ENCODE results near the gene WDR90.

The WDR90 gene

GRCh38 chr16:617855-618254 is 31.3 kb upstream of the WDR90 start:
- H3K27ac ChIP-seq: no peak overlapping the region
- H3K4me3 ChIP-seq: no peak overlapping the region
- DNase-seq: no peak
- no peaks in the 10 kb centered on the region for H3K9me3 ChIP-seq
- intact Hi-C loops (cut with DNase I; ENCODE audit: low total_unique reads): no loop called here
- H3K27me3 ChIP-seq: no peaks in the 10 kb centered on the region
- peaks cover 0 to 5% (median 0%) of the 10 kb centered on the region in 4 donors for H3K4me1 ChIP-seq
- TF ChIP-seq CTCF (IDR thresholded peaks at IDR 0.05): no peak
- peaks cover 0 to 26% (median 9%) of the 10 kb centered on the region in 3 donors for H3K36me3 ChIP-seq

- H3K36me3 ChIP-seq: peaks cover 0 to 26% (median 9%) of the 10 kb centered on the region in 3 donors
- H3K4me1 ChIP-seq: peaks cover 0 to 5% (median 0%) of the 10 kb centered on the region in 4 donors
- H3K9me3 ChIP-seq: no peaks in the 10 kb centered on the region
- intact Hi-C loops (cut with DNase I; ENCODE audit: low total_unique reads): no loop called here
- no peak for TF ChIP-seq CTCF (IDR thresholded peaks at IDR 0.05)
- no peak for DNase-seq
- H3K4me3 ChIP-seq: no peak overlapping the region
- H3K27ac ChIP-seq: no peak overlapping the region
- no peaks in the 10 kb centered on the region for H3K27me3 ChIP-seq
Observed at GRCh38 chr16:619476-620100, 29.6 kb upstream of the WDR90 start.

GRCh38 chr16:620700-621525 is 28.3 kb upstream of the WDR90 start:
- Histone ChIP-seq H3K27ac (no peak overlapping the region), H3K36me3 (peaks cover under 1 to 39% (median 17%) of the 10 kb centered on the region in 3 donors), H3K4me1 (peaks cover 0 to 5% (median 0%) of the 10 kb centered on the region in 4 donors), H3K4me3 (no peak overlapping the region), H3K27me3 (no peaks in the 10 kb centered on the region), H3K9me3 (no peaks in the 10 kb centered on the region)
- DNase-seq: no peak
- intact Hi-C loops (cut with DNase I; ENCODE audit: low total_unique reads): no loop called here
- TF ChIP-seq CTCF (IDR thresholded peaks at IDR 0.05): no peak

- H3K36me3 ChIP-seq: peaks cover 7 to 45% (median 24%) of the 10 kb centered on the region in 3 donors
- peaks cover 0 to 5% (median 0%) of the 10 kb centered on the region in 4 donors for H3K4me1 ChIP-seq
- intact Hi-C loops (cut with DNase I; ENCODE audit: low total_unique reads): no loop called here
- H3K9me3 ChIP-seq: no peaks in the 10 kb centered on the region
- TF ChIP-seq CTCF (IDR thresholded peaks at IDR 0.05): no peak
- no peak overlapping the region for H3K4me3 ChIP-seq
- no peaks in the 10 kb centered on the region for H3K27me3 ChIP-seq
- no peak overlapping the region for H3K27ac ChIP-seq
- DNase-seq: no peak
Observed at GRCh38 chr16:621526-622105, 27.5 kb upstream of the WDR90 start.

GRCh38 chr16:622920-623280 is 26.3 kb upstream of the WDR90 start:
- Histone ChIP-seq H3K9me3 (no peaks in the 10 kb centered on the region), H3K4me3 (no peak overlapping the region), H3K4me1 (peaks cover 0 to 5% (median 0%) of the 10 kb centered on the region in 4 donors), H3K27me3 (no peaks in the 10 kb centered on the region), H3K27ac (no peak overlapping the region), H3K36me3 (peaks cover 15 to 45% (median 28%) of the 10 kb centered on the region in 3 donors)
- TF ChIP-seq CTCF (IDR thresholded peaks at IDR 0.05): no peak
- no peak for DNase-seq
- intact Hi-C loops (cut with DNase I; ENCODE audit: low total_unique reads): no loop called here
